OCI-LY7 (cell line): ENCODE measurements around the gene DEAF1.

Experiments
- CTCF ChIP-seq: fragments of 200-600 bp; sonication (generic); conservative IDR thresholded peaks from 2 replicates; pipeline ENCODE4 v1.5.1; 2014; ENCODE audit warnings: mild to moderate bottlenecking, antibody characterized with exemption, low read length, moderate library complexity, mixed read lengths
- EZH2phosphoT487 ChIP-seq: fragments of 200-600 bp; sonication (generic); IDR thresholded peaks from 2 replicates; pipeline ENCODE4 v1.6.1; 2018; ENCODE audit warnings: low read depth, borderline replicate concordance, mild to moderate bottlenecking, mixed run types, antibody characterized with exemption, low read length, moderate library complexity, mixed read lengths

DNA sequence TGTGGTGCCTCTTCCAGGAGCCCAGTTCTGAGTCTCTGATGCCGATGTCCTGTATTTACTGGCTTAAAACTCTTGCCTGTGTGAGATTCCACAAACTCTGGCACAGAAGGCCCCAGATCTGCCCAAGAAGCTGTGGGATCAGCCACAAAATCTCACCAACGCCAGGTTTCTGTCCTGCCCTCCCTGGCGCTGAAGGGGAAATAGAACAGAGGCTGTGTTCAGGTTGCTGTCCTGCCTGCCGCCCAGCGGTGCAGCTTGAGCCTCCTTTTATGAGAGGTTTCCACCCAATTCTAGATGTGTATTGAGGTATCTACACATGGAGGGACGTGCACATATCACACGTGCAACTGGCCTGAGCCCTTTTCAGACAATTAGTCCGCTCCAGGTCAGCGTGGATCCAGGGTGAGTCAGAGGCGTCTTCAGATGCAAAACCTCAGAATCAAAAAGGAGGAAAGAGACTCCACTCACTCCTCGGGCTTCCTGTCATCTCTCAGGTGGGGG, 2.8 kb upstream of the DEAF1 start:
- TF ChIP-seq CTCF: no peak
- no peak for TF ChIP-seq EZH2phosphoT487
